Esophagus muscularis mucosa (tissue), 3 donors: ENCODE results near the gene LILRA5.

ENCODE experiments used
- POLR2AphosphoS5 ChIP-seq, 2 donors: sonication (generic); formaldehyde crosslinking; IDR thresholded peaks; one replicate each; pipeline ENCODE4 v1.6.1; 2017; ENCODE audit warnings: antibody characterized with exemption in 2 of 2
- TF ChIP-seq, protein P1 (sequence below), 3 experiments: fragments of 200-600 bp in 2 of 3; fragments of 450-650 bp in 1 of 3; sonication (generic) in 2 of 3; IDR thresholded peaks; one replicate each; pipeline ENCODE4 v1.5.1; 2017 to 2019; ENCODE audit warnings: antibody characterized with exemption in 3 of 3, mild to moderate bottlenecking in 2 of 3, moderate library complexity in 1 of 3

DNA sequence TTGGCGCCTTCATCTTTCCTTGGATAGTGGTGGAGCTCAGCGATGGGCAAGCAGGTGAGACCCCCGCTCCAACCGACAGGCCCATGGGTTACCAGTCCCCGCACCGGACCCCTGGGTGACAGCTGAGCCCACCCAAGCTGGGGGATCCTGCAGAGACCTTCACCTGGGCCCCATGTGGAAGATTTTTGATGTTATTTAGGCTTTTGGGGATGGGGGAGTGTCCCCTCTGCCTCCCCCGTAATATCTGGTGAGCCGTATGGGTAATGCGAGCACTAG lies 4.9 kb upstream of the LILRA5 start:
- TF ChIP-seq, protein P1, sequence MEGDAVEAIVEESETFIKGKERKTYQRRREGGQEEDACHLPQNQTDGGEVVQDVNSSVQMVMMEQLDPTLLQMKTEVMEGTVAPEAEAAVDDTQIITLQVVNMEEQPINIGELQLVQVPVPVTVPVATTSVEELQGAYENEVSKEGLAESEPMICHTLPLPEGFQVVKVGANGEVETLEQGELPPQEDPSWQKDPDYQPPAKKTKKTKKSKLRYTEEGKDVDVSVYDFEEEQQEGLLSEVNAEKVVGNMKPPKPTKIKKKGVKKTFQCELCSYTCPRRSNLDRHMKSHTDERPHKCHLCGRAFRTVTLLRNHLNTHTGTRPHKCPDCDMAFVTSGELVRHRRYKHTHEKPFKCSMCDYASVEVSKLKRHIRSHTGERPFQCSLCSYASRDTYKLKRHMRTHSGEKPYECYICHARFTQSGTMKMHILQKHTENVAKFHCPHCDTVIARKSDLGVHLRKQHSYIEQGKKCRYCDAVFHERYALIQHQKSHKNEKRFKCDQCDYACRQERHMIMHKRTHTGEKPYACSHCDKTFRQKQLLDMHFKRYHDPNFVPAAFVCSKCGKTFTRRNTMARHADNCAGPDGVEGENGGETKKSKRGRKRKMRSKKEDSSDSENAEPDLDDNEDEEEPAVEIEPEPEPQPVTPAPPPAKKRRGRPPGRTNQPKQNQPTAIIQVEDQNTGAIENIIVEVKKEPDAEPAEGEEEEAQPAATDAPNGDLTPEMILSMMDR (IDR thresholded peaks at IDR 0.05): no peak
- TF ChIP-seq POLR2AphosphoS5 (IDR thresholded peaks at IDR 0.05): no peak
